ENCODE measurements around the gene PTPRM.

PTPRM gene

GRCh38 chr18:8374676-8375075 is 807.6 kb downstream of the PTPRM start:
- TF ChIP-seq, protein P1, sequence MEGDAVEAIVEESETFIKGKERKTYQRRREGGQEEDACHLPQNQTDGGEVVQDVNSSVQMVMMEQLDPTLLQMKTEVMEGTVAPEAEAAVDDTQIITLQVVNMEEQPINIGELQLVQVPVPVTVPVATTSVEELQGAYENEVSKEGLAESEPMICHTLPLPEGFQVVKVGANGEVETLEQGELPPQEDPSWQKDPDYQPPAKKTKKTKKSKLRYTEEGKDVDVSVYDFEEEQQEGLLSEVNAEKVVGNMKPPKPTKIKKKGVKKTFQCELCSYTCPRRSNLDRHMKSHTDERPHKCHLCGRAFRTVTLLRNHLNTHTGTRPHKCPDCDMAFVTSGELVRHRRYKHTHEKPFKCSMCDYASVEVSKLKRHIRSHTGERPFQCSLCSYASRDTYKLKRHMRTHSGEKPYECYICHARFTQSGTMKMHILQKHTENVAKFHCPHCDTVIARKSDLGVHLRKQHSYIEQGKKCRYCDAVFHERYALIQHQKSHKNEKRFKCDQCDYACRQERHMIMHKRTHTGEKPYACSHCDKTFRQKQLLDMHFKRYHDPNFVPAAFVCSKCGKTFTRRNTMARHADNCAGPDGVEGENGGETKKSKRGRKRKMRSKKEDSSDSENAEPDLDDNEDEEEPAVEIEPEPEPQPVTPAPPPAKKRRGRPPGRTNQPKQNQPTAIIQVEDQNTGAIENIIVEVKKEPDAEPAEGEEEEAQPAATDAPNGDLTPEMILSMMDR (conservative IDR thresholded peaks at IDR 0.05; ENCODE audit: low read depth, low read length): no peak
- no peak for DNase-seq (ENCODE audit: low read depth)
- no peak overlapping the region for H3K4me3 ChIP-seq (ENCODE audit: low read depth, low read length)

- no peak for DNase-seq (ENCODE audit: low read depth)
Measured at GRCh38 chr18:8375249-8375648, 808.1 kb downstream of the PTPRM start.

DNA sequence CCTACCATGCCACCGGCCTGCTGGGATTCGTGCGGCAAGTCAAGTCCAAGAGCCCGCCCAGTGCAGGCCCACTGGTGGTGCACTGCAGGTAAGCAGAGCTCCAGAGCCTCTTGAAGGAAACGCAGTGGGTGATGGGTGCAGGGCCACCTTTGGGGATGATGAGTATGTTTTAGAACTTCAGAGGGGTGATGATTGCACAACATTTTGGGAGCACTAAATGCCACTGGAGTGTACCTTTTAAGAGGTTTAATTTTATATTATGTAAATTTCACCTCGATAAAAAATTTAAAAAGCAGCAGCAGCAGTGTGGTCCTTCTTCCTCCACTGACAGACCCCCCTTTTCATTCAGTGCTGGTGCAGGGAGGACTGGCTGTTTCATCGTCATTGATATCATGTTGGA is 809.0 kb downstream of the PTPRM start:
- no peak for DNase-seq (ENCODE audit: low read depth)
- TF ChIP-seq, protein P1 (conservative IDR thresholded peaks at IDR 0.05; ENCODE audit: low read depth, low read length): no peak
- H3K4me3 ChIP-seq (ENCODE audit: low read depth, low read length): no peak overlapping the region

More at GRCh38 chr18:8375249-8375648, 808.1 kb downstream of the PTPRM start:
- TF ChIP-seq, protein P1 (conservative IDR thresholded peaks at IDR 0.05; ENCODE audit: low read depth, low read length): no peak
- H3K4me3 ChIP-seq (ENCODE audit: low read depth, low read length): no peak overlapping the region

GRCh38 chr18:8379187-8379941 is 812.2 kb downstream of the PTPRM start:
- DNase-seq (ENCODE audit: low read depth): no peak
- H3K4me3 ChIP-seq (ENCODE audit: low read depth, low read length): no peak overlapping the region
- TF ChIP-seq, protein P1 (conservative IDR thresholded peaks at IDR 0.05; ENCODE audit: low read depth, low read length): no peak

- TF ChIP-seq, protein P1 (conservative IDR thresholded peaks at IDR 0.05; ENCODE audit: low read depth, low read length): no peak
Measured at GRCh38 chr18:8380006-8380405, 812.9 kb downstream of the PTPRM start.

GRCh38 chr18:8380926-8381325 is 813.8 kb downstream of the PTPRM start:
- DNase-seq (ENCODE audit: low read depth): no peak
- TF ChIP-seq, protein P1 (conservative IDR thresholded peaks at IDR 0.05; ENCODE audit: low read depth, low read length): no peak
- H3K4me3 ChIP-seq (ENCODE audit: low read depth, low read length): no peak overlapping the region

More at GRCh38 chr18:8380006-8380405, 812.9 kb downstream of the PTPRM start:
- no peak overlapping the region for H3K4me3 ChIP-seq (ENCODE audit: low read depth, low read length)
- DNase-seq (ENCODE audit: low read depth): no peak

All from choroid plexus epithelial cell (primary cell).